GM19240 (cell line): ENCODE results near the gene DENND6A.
"Not testable (repeated sequence)": the region's sequence is repeated elsewhere in the genome, so short reads cannot be mapped to it uniquely, and the experiment has no call there.

Experiments used
- DNase-seq: peaks from one replicate; pipeline ENCODE4 v3.0.0; 2011; ENCODE audit warnings: low spot score; ENCODE audit not compliant: insufficient read length

Gene DENND6A, protein sequence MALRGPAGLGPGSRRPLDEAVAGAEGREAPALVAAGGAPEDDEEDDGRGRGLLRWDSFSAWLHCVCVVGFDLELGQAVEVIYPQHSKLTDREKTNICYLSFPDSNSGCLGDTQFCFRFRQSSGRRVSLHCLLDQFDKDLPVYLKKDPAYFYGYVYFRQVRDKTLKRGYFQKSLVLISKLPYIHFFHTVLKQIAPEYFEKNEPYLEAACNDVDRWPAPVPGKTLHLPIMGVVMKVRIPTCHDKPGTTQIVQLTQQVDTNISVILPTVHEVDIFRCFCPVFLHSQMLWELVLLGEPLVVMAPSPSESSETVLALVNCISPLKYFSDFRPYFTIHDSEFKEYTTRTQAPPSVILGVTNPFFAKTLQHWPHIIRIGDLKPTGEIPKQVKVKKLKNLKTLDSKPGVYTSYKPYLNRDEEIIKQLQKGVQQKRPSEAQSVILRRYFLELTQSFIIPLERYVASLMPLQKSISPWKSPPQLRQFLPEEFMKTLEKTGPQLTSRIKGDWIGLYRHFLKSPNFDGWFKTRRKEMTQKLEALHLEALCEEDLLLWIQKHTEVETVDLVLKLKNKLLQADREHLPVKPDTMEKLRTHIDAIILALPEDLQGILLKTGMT

DNA sequence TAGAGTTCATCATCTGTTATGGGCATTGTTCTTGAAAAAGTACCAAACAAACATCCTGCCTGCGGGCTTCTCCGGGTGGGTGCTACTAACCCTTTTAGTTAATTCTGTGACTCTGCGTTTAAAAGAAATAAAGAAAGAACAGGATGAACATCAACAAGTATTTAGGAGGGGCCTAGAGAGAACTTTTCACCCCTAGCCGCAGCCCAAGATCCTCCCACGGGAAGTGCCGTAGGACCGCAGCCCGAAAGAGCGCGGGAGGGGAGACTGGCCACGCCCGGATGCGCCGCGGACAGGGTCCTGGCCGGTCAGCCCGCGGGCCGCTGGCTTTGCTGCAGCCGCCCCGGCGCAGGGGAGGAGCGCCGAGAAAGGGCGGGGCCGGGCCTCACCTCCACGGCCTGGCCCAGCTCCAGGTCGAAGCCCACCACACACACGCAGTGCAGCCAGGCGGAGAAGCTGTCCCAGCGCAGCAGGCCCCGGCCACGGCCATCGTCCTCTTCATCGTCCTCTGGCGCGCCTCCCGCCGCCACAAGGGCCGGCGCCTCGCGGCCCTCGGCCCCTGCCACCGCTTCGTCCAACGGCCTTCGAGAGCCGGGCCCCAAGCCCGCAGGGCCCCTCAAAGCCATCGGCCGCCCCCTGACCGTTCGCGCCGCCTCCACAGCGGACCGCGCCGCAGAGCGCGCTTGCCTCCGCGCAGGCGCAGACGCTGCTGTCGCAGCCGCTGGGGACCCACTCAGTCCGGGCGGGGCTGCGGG is at the start of gene DENND6A:
Gene DENND6A, minus strand, starts transcription at position 682 of the 752 bp plus-strand sequence. Its CDS starts 59 bp downstream, at position 623.
- DNase-seq: peak; percentile 84

DNA sequence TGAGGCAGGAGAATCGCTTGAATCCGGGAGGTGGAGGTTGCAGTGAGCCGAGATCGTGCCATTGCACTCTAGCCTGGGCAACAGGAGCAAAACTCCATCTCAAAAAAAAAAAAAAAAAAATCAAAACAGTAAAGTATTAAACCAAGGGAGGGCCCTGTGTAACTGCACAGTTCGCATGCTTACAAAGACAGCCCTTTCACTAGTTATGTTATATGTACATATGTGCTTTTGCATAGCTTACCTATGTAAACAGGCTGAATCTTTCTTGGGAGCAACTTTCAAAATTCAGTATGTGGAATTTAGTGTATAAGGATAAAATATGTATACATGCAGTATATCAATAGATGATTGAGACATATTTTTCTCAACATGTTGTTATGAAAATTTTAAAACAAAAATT is 47.1 kb upstream of the DENND6A start:
- DNase-seq: no peak

DNA sequence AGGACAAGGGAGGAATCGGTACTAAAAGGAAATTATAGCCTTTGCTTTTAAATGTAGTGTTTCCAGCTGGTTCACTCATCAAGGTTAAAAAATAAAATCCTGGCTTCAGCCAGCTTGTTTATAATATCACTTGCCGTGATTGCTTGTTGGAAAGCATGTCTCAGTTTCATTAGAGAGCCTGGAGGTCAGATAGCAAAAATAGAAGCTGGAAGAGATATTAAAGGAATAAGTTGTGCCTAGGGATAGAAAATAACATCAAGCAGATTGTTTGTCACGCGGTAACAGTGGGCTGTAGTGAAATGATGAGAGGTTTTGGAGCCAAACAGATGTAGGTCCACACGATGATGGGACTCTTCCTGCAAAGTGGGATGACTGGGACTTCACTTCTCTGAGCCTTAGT is 45.5 kb upstream of the DENND6A start:
- no peak for DNase-seq

DNA sequence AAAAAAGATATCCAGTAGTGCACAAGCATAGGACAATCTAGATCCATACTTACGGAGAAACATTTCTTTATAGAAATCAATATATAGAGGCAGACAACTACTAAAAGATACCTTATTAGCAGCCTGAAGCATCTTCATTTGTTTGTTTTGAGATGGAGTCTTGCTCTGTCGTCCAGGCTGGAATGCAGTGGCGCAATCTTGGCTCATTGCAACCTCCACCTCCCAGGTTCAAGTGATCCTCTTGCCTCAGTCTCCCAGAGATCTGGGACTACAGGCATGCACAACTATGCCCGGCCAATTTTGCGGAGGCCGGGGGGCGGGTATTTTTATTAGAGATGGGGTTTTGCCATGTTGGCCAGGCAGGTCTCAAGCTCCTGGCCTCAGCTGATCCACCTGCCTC is 45.0 kb upstream of the DENND6A start:
- no peak for DNase-seq

DNA sequence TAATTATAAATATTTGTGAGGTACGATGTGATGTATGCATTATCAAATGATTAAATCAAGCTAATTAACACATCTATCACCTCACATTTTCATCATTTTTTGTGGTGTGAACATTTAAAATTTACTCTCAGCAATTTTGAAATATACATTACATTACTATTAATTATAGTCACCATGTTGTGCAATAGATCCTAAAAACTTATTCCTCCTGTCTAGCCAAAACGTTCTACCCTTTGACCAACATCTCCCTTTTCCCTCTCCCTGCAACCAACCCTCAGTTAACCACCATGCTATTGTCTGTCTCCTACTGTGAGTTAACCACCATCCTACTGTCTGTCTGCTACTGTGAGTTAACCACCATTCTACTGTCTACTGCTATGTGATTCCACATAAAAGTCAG is 42.5 kb upstream of the DENND6A start:
- DNase-seq: no peak

DNA sequence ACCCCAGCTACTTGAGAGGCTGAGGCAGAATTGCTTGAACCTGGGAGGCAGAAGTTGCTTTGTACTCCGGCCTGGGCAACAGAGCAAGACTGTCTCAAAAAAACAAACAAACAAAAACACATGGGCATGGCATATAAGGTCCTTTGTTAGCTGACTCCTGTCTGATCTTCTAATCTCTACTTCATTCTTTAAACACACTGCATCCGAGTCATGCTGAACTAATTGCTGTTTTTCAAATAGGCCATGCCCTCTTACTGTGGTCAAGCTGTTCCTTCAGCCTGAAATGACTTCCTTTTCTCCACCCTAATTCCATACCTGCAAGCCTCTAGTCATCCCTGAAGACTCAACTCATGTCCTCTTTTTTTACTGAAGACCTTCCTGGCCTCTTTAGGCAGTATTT is 40.9 kb upstream of the DENND6A start:
- DNase-seq: no peak

DNA sequence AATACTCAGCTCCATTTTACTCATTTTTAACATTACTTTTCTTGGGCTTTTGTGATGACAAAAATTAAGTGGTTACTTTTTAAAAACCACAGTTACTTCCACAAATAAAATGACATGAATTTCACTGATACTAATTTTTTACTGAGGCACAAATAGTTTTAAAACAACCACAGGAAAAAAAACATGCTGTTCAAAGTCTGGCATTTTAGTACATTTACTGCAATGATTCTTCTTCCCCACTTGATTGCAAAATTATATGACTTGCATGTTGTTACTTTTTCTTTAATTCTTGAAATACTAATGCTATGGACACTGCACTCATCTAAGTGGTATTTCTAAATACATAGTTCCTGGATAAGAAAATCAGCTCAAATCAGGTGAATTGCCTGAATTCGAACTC is 38.4 kb upstream of the DENND6A start:
- no peak for DNase-seq

DNA sequence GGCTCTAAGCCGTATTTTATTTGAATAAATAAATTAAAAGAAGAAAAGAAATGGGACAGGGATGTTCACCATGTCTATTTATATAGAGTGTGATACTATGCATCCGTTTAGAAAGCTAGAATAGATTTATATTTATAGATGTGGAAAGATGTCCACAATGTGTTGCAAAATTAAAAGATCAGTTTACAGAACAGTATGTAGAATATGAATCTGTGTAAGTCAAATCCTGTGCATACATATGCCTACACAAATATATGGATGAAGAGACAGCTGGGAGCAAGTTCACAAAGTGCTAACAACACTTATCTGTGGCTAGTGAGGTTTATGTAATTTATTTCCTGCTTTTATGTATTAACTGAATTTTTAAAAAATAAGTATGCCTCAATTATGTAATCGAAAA is 37.8 kb upstream of the DENND6A start:
- no peak for DNase-seq

DNA sequence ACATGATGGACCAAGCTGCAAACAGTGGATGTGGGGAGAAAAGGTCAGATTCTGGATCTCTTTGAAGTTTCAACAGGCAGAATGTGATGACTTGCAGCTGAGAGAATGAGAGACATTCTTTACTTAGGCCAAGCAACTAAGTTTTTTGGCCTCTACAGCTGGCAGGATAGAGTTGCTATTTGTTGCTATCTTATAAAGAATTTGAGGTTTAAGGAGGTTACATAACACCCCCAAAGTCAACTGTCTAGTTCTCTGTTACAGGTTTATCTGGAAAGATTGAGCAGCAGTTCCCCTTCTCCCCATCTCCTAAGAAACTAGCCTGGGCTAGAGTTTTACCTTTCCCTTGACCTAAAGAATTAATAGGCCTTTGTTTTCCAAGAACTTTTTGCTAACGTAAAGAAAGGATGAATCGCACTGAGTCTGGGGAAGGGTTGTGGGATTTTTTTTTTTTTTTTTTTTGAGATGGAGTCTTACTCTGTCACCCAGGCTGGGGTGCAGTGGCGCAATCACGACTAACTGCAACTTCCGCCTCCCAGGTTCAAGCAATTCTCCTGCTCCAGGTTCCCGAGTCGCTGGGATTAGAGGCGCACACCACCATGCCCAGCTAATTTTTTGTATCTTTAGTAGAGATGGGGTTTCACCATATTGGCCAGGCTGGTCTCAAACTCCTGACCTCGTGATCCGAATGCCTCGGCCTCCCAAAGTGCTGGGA is 36.6 kb upstream of the DENND6A start:
- DNase-seq: no peak

DNA sequence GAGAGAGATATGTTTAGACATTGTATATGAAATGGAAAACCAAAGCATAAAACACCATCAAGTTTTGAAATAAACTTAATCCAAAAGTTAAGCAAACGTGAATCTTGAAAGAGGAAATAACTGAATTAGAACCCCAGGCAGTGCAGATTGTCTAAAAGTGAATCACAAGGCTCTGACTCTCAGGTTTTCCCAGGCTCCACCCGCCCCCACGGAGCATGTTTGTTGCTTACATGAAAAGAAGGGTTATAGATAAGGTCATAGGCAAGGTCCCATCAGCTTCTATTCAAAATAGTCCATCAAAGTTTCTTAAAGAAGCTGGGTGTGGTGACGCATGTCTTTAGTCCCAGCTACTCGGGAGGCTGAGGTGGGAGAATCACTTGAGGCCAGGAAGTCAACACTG is 34.2 kb upstream of the DENND6A start:
- no peak for DNase-seq

DNA sequence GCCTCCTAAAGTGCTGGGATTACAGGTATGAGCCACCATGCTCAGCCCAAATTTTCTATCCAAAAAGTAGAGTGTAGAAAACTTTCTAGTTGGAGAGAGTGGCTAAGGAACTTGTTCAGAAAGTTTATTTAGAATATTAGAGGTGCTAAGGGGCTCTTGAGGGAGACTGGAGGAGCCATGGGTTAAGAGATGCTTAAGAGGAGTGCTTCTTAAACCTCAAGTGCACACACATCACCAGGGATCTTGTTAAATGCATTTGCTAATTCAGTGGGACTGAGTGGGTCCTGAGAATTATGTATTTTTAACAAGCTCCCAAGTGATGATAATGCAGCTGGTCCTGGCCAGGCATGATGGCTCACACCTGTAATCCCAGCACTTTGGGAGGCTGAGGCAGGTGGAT is 33.5 kb upstream of the DENND6A start:
- no peak for DNase-seq

DNA sequence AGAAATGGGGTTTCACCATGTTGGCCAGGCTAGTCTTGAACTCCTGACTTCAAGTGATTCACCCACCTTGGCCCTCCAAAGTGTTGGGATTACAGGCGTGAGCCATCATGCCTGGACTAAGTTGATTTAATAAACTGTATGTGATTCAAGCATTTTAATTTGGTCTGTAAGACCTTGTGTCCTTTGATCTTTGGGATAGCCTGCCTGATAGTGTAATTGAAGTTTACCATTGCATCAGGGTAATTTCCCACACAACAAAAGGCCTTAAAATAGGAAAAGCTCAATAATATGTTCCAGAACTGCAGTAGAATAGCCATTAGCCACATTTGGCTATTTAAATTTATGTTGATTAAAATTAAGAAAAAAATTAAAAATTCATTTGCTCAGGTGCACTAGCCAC is 25.2 kb upstream of the DENND6A start:
- DNase-seq: no peak

DNA sequence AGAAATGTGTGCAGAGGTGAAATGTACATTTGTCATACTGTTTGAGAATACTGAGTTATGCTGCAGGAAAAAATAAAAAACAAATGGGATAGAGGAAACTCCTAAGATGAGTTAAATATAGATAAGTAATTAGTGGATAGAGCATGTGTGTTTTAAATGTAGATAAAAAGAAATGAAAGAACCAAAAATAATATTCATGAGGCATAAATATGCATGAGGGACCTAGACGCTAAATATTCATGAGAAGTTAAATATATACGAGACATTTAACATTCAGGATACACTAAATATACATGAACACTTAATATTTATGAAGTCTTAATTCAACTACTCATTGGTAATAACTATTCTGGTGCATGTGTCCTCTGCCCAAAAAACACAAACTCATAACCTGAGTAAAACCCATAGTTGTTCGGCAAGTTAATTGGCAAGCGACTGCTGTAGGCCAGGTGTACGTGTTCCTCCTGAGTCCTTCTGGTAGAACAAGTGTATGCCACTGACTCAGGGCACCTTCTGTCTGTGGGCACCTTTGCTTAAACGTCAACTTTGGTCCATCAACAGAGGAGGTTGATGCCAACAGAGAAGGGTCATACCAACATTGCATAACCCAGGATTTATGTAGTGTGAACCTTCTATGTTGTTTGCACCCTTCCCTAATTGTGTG is 24.5 kb upstream of the DENND6A start:
- no peak for DNase-seq

DNA sequence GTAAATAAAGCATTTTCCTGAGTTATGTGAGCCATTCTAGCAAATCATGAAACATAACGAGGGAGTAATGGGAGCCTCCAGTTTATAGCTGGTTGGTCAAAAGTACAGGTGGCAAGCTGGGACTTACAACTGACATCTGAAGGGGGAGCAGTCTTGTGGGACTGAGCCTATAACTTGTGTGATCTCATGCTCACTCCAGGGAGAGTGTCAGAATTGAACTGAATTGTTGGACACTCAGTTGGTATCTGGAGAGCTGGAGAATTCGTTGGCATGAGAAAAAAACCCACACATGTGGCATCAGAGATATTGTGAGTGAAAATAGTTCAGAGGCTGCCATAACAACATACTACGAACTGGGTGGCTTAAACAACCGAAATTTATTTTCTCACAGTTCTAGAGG is 22.8 kb upstream of the DENND6A start:
- no peak for DNase-seq

DNA sequence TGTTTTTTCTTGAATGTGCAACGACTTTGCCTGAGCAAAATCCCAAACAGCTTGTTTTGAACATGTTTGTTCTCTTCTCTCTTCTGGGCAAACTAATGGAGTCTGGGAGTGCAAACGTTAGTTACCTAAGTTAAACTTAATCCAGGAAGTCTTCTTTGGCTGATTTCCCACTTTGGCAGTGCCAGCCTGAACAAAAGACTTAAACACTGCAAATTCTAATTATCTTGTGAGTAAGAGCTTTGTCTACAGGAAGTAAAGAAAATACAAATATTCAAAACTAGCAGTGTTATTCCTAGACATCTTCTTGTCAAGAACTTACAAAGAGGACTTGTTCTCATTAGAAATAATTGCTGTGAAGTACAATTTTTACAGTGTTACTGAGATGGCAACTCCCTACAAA is 16.7 kb upstream of the DENND6A start:
- no peak for DNase-seq

DNA sequence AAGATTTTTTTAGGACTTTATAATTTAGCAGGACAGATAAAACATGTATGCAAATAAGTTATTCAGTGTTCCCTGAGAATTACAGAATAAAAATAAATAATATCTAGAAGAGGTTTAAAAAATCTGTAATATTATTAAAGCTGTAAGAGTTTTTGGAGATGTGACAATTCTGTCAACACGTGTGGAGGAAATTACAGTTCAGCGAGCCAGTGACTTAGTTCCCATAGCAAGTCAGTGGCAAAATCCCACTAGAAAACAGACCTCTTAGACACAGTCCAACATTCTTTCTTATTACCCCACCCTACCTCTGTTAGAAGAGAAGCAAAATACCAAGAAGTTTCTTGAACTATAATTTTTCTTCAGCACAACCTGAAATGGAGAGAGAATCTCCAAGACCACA is 16.2 kb upstream of the DENND6A start:
- DNase-seq: no peak

DNA sequence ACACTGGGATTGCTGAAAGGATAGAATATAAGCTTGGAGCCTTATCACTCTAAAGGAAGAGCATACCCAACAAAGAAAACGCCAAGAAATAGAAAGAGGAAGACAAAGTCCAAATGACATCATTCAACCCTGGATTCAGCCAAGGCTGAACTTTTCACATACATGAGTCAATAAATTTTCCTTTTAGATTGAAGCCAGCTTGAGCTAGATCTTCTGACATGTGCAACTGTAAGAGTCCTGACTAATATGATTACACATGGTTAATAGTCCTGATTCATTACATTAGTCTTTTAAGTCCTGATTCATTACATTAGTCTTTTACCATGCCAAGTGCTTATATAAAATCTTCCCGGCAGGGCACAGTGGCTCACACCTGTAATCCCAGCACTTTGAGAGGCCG is 13.6 kb upstream of the DENND6A start:
- no peak for DNase-seq

DNA sequence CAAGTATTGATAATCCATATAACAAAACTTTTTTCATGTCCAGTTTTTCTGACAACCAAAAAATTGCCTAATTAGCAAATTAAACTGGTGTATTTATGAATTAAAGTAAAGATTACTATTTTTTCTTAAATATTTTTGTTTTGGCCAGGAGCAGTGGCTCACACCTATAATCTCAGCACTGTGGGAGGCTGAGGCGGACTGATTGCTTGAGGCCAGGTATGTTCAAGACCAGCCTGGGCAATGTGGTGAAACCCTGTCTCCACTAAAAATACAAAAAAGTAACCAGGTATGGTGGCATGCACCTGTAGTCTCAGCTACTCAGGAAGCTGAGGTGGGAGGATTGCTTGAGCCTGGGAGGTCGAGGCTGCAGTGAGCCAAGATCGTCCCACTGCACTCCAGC is 12.5 kb upstream of the DENND6A start:
- not testable (repeated sequence) for DNase-seq

DNA sequence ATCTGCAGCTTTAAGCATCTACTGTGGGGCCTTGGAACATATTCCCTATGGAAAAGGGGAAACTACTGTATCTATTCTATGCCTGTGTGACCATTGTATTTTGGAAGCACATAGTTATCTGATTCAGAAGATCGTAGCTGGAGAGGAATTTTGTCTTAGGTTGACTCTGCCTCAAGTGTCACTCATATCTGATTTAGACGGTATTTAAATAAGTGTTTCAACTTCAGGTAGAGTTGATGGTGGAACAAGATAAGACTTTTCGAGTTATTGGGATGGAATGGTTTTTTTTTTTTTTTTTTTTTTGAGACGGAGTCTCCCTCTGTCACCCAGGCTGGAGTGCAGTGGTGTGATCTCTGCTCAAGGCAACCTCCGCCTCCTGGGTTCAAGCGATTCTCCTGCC is 8.9 kb upstream of the DENND6A start:
- DNase-seq: no peak

DNA sequence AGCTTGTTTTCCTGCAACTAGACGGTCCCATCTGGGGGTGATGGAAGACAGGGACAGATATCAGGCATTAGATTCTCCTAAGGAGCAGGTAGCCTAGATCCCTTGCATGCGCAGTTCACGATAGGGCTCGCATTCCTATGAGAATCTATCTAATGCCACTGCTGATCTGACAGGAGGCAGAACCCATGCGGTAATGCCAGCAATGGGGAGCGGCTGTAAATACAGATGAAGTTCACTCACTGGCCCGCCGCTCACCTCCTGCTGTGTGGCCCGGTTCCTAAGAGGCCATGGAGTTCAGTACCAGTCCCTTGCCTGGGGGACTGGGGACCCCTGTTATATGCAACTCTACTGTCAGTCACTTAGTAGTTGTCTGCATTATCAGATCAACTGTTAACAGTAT is 7.9 kb upstream of the DENND6A start:
- DNase-seq: no peak

DNA sequence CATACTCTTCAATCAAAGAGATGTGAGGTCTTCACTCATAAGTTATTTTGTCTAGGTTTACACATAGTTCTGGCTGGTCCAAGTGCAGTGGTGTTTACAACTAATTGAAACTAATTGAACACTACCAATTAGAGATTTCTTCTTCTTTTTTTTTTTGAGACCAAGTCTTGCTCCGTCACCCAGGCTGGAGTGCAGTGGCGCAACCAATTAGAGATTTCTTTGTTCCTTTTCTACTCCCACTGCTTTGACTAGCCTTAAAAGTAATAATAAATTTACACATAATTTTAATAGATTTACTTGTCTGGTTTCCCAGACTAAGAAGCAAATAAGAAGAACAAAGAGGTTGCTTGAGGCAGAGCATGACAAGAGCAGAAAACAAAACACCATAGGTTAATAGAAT is 6.7 kb upstream of the DENND6A start:
- no peak for DNase-seq
